ENCODE results near the gene OR8D2.

OR8D2 gene, protein sequence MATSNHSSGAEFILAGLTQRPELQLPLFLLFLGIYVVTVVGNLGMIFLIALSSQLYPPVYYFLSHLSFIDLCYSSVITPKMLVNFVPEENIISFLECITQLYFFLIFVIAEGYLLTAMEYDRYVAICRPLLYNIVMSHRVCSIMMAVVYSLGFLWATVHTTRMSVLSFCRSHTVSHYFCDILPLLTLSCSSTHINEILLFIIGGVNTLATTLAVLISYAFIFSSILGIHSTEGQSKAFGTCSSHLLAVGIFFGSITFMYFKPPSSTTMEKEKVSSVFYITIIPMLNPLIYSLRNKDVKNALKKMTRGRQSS

GRCh38 chr11:124320097-124320496 lies at the start of gene OR8D2:
Gene OR8D2 (minus strand): TSS chr11:124320197. CDS start chr11:124320197, 0 bp downstream.
- no peak for DNase-seq

- no peak for DNase-seq
Observed at GRCh38 chr11:124359566-124359965, 39.6 kb upstream of the OR8D2 start.

DNA sequence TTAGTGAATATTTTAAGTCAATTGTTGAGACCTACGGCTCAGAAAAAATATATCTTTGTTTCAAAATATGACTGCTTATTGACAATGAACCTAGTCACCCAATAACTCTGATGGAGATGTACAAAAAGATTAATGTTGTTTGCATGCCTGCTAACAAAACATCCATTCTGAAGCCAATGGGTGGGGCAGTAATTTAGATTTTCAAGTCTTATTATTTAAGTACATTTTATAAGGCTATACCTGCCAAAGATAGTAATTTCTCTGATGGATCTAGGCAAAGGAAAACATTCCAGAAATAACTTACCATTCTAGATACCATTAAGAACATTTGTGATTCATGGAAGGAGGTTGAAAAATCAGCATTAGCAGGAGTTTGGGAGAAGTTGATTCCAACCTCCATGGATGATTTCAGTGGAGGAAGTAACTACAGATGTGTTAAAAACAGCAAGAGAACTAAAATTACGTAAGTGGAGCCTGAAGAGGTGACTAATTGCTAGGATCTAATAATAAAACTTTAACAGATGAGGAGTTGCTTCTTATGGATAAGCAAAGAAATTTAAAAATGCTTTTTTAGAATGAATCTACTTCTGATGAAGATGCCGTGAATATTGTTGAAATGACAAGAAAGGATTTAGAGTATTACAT lies 26.4 kb upstream of the OR8D2 start:
- DNase-seq, result no peak

DNA sequence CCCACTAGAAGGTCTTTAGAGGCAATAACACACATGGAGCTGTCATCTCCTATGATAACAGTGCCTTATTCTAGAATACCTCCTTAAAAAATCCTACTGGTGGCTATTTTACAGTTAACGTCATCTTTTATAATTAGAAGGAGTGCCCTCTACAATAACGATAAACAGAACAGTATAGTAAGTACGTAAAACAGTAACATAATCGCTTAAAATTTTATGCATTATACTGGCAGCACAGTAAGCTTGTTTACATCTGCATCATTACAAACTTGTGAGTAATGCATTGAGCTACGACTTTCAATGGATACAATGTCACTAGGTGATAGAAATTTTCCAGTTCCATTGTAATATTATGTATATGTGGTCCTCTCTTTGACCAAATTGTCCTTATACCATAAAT lies 24.3 kb upstream of the OR8D2 start:
- no peak for DNase-seq

DNA sequence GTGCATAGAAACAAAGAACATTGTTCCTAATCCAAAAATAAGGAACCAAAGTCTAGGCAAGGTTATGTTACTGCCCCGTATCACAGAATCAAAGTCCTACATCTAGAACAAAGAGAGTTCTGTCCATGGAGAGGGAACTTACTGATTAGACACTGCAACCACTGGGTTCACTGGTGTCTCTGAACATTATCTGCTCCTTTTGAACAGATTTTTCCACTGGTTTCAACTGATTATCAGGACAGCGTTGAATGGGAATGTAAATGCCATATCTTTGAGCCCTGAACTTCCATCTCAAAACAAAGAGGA lies 20.1 kb upstream of the OR8D2 start:
- DNase-seq, result no peak

DNA sequence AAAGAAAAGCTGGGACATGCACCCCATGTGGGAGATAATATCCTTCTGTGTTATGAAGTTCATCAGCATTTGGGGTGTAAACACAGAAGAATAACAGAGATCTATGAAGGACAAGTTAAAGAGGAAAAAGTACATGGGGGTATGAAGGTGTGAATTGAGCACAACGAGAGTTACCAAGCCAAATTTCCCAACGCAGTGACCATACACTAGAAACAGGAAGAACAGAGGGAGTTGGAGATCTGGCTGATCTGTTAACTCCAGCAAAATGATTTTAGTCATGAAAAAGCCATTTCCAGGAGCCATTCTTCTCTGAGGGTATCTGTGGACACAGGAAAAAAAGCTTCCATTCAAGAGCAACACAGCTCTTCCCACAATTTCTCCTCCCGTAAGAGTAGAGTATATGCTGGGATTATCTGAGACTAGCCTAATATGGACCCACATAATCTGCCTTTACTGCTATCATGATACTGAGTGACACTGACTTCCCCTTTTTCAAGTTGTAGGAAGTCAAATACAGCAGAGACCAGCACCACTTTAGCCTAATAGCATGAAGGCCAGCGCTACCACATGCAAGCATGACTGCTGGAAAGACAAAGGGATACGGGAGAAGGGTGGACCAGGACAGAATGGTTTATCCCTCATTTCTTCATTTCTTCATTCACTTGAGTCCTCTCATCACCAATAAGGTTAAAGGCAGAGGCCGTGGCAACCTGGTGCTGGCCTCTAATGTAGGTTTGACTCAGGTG lies 19.6 kb upstream of the OR8D2 start:
- DNase-seq, result no peak

DNA sequence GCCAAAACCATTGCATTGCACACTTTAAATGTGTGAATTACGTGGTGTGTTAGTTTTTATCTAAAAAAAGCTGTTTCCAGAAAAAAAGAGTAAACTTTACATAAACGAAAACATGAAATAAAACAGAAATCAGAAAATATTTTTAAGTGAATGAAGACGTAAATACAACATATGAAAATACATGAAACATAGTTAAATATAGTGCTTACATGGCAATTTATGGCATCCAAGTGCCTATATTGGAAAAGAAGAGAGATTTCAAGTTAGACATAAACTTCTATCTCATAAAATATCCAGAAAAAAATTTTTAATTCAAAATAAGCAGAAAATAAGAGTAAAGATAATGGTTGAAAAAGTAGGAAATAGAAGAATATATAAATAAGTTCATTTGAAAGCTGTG lies 11.9 kb upstream of the OR8D2 start:
- DNase-seq, result no peak

DNA sequence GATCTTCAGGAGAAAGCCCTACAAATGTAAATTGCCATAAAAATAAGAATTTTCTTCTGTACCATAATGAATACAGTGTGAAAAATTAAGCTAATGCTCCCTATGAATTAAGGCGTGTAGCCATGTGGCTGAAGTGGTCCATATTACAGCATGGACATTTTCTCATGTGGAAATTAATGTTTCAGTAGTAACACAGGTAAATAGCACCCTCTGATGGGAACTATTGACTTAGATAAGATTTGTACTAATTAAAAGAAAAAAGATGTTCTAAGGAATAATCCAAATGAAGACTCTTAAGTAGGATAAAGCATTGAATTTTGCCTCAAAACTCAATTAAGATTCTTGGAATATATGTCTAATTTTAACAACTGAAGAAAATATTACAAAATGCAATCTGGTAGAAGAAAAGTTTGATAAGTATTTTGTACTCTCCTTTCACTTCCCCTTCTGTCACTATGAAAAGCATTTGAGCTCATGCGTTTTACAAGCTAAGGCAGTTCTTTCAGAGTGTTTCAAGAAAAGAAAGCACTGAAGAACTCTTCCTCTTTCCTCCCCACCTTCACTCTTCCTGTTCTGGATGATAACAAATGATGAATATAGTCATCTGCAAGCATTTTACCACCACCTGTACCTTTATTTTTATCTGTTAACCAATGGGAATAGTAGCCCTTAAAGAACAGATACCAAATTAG lies 9.9 kb upstream of the OR8D2 start:
- no peak for DNase-seq

DNA sequence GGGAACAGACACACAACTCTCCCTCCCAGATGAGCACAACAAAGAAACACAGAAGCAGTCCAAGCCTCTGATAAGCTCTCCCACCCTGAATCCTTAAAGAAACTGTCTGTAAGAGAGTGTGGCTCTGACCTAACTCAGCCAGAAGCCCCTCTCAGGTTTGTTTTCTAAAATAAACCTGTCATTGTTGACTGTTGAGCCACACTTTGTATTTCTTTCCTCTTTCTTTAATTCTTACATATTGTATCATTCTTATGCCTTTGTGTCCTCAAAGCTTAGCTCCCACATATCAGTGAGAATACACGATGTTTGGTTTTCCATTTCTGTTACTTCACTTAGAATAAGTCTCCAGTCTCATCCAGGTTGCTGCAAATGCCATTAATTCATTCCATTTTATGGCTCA lies 7.8 kb upstream of the OR8D2 start:
- no peak for DNase-seq

DNA sequence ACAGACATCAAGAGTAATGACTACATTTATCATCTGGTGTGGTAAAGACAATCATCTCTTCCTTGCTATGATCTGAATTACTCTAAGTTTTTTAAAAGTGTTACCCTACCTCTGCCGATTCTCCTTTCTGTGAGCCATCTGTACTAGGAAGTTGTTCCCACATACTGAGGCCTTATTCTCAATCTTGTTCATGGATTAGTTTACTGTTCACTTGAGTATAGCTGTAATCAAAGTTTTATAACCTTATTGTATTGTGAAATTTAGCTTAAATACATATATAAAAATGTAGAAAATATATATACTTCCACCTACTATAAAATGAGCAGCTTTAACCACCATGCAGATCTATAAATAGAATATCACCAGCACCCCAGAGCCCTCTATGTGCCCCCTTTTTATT lies 2.4 kb upstream of the OR8D2 start:
- no peak for DNase-seq

GRCh38 chr11:124315052-124315451 lies 4.9 kb downstream of the OR8D2 start:
- DNase-seq, result no peak

DNA sequence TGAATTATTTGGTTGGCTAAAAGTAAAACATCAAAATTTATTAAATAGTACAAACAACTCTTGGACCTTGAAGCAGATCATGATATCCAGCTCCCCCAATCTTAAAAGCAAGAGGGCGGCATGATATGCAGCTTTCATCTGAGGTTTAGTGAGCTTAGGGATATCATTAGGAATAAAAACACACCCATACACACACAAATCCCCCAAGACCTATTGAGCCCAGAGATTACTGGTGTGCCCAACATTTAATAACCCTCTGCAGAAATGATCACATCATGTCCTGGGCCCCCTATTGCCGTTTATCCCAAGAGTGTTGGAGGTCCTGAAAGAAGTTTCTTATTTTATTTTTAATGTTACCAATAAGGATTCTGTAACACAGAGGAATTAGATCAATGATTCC lies 6.1 kb downstream of the OR8D2 start, which contains the start of gene OR8D1:
TSS of gene OR8D1 (minus strand) at position 101 of the 400 bp plus-strand sequence. CDS start 3,183 bp downstream, outside the sequence.
- DNase-seq, result no peak

- no peak for DNase-seq
Observed at GRCh38 chr11:124313131-124313530, 6.9 kb downstream of the OR8D2 start.

- DNase-seq, result no peak
Observed at GRCh38 chr11:124311670-124312069, 8.3 kb downstream of the OR8D2 start.

GRCh38 chr11:124311269-124311668 lies 8.7 kb downstream of the OR8D2 start:
- no peak for DNase-seq

DNA sequence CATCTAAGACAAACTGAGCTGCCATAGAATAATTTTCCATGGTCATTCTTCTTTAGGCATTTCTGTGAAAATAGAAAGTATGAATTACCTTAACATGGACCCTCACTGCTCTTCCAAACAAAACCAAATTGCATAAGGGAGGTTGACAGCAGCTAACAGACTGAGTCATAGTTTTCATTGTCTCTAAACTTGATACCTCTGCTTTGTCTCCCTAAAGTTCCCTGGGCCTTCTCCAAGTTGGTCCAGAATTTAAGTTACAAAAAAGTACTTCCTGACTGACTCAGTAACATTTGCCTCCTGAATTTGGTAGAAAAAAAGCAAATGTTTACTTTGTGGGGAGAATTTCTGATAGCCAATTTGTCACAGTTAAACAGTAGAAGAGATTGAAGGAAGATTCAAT lies 9.3 kb downstream of the OR8D2 start:
- DNase-seq, result no peak

DNA sequence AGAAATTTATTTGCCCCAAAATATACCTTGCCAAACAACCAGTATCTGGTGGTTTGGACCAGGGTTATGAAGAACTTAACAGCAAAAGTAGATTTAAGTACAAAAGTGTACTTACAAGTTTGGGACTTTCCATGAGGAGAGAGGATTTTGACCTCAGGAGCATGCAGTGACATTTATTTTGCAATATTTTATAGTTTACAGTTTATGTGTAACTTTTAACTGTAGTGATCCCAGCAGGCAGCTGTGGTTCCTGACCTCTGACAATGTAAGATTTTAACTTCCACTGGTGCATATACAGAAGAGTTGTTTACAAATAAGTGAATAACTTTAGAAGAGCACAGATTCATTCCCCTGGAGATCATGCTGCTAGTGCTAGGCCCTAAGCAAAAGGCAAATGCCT lies 12.9 kb downstream of the OR8D2 start:
- no peak for DNase-seq

GRCh38 chr11:124302347-124303125 lies 17.5 kb downstream of the OR8D2 start:
- DNase-seq, result no peak

DNA sequence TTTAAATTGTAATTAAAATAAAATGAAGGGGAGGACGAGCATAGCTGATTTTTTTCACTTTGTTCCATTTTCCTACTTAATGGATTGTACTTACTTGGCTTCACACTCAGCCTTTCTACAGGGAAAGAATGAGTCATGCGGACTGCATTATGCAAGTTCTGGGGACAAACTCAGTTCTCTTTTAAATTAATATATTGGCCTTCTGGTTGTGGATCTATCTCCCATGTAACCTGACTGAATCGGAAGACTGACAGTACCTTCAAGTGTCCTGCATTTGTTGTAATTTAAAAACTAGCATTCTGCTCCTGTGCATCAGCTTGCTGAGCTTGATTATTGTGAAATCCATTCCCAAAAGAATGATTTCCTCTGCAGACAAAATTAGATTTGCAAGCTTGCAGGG lies 18.4 kb downstream of the OR8D2 start:
- DNase-seq, result no peak

- DNase-seq, result no peak
Observed at GRCh38 chr11:124297921-124298320, 22.1 kb downstream of the OR8D2 start.

GRCh38 chr11:124296016-124296415 lies 24.0 kb downstream of the OR8D2 start:
- no peak for DNase-seq

- DNase-seq, result no peak
Observed at GRCh38 chr11:124294687-124295086, 25.3 kb downstream of the OR8D2 start.
